OCI-LY1 (cell line): ENCODE data around the gene MLPH.

ENCODE experiments used
- H2AFZ ChIP-seq: fragments of 200-600 bp; sonication (generic), shearing (Covaris generic); 2 replicates; pipeline ENCODE4 v1.6.0; 2014; ENCODE audit warnings: antibody characterized with exemption, mild to moderate bottlenecking, low read length
- H3F3A ChIP-seq: fragments of 200-600 bp; sonication (generic), shearing (Covaris generic); 2 replicates; pipeline ENCODE4 v1.6.0; 2014; ENCODE audit warnings: mild to moderate bottlenecking, antibody characterized with exemption, low read length, moderate library complexity; ENCODE audit not compliant: insufficient read depth
- H3K27ac ChIP-seq: fragments of 200-600 bp; sonication (generic); 2 replicates; pipeline ENCODE4 v1.5.1; 2014; ENCODE audit warnings: low read length, mixed run types, mild to moderate bottlenecking, low read depth; ENCODE audit not compliant: poor library complexity, severe bottlenecking
- H3K27me3 ChIP-seq: fragments of 200-600 bp; sonication (generic); 2 replicates; pipeline ENCODE4 v1.6.0; 2014; ENCODE audit warnings: antibody characterized with exemption, mild to moderate bottlenecking, low read length, moderate library complexity; ENCODE audit not compliant: insufficient read depth
- H3K36me3 ChIP-seq: fragments of 200-600 bp; sonication (generic); 2 replicates; pipeline ENCODE4 v1.6.1; 2014; ENCODE audit warnings: mild to moderate bottlenecking, antibody characterized with exemption, low read length, moderate library complexity, mixed read lengths; ENCODE audit not compliant: insufficient read depth
- H3K4me1 ChIP-seq: fragments of 200-600 bp; sonication (generic); 2 replicates; pipeline ENCODE4 v1.5.1; 2014; ENCODE audit warnings: mild to moderate bottlenecking, low read length, moderate library complexity; ENCODE audit not compliant: insufficient read depth, severe bottlenecking
- H3K4me2 ChIP-seq: fragments of 200-600 bp; sonication (generic), shearing (Covaris generic); 2 replicates; pipeline ENCODE4 v1.6.1; 2014; ENCODE audit warnings: low read length
- H3K4me3 ChIP-seq: fragments of 200-600 bp; sonication (generic); 2 replicates; pipeline ENCODE4 v1.5.1; 2014; ENCODE audit warnings: low read length, low read depth, mild to moderate bottlenecking, mixed read lengths; ENCODE audit not compliant: poor library complexity, severe bottlenecking
- H3K79me2 ChIP-seq: fragments of 200-600 bp; shearing (Covaris generic); 2 replicates; pipeline ENCODE4 v1.6.1; 2016; ENCODE audit warnings: mixed run types, low read length, mixed read lengths; ENCODE audit not compliant: insufficient read depth
- H3K9ac ChIP-seq: fragments of 200-600 bp; sonication (generic), shearing (Covaris generic); 2 replicates; pipeline ENCODE4 v1.6.1; 2014; ENCODE audit warnings: mild to moderate bottlenecking, low read length, mixed read lengths
- H3K9me2 ChIP-seq: fragments of 200-600 bp; sonication (generic), shearing (Covaris generic); 2 replicates; pipeline ENCODE4 v1.6.1; 2014; ENCODE audit warnings: low read depth, mild to moderate bottlenecking, low read length, mixed read lengths
- H3K9me3 ChIP-seq: fragments of 200-600 bp; shearing (Covaris generic); 2 replicates; pipeline ENCODE4 v1.6.1; 2014; ENCODE audit warnings: low read length, mixed read lengths
- H4K20me1 ChIP-seq: fragments of 200-600 bp; sonication (generic), shearing (Covaris generic); 2 replicates; pipeline ENCODE4 v1.6.0; 2016; ENCODE audit warnings: mild to moderate bottlenecking, low read length; ENCODE audit not compliant: insufficient read depth
- EZH2 ChIP-seq: fragments of 200-600 bp; sonication (generic), shearing (Covaris generic); IDR thresholded peaks from 2 replicates; pipeline ENCODE4 v1.8.0; 2017; ENCODE audit warnings: borderline replicate concordance, mixed run types, mild to moderate bottlenecking, antibody characterized with exemption, low read length, moderate library complexity, mixed read lengths
- TF ChIP-seq, protein P1 (sequence below): fragments of 200-600 bp; sonication (generic), shearing (Covaris generic); IDR thresholded peaks from 2 replicates; pipeline ENCODE4 v1.5.1; 2017; ENCODE audit warnings: mild to moderate bottlenecking, antibody characterized with exemption, low read length, moderate library complexity, mixed read lengths

MLPH gene

DNA sequence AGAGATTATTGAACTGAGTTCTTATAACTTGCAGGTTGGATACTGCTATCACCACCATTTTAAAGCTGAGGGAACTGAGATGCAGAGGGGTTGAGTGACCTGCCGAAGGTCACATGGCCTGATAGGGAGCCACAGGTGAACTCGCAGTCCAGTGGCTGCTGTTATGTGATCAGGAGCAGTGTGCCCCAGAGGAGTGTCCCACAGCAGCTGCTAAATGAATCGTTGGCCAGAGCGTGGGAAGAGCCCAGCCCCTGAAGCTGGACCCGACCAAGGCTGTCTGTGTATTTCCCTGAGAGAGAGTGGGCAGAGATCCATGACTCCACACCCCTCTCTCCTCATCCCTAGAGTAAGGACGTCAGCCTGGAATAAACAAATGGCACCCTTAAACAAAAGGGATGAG is 52.6 kb downstream of the MLPH start:
- no peaks in the 10 kb centered on the region for H3K9me2 ChIP-seq
- H3K9ac ChIP-seq: no peak overlapping the region
- no peak overlapping the region for H2AFZ ChIP-seq
- no peaks in the 10 kb centered on the region for H3K79me2 ChIP-seq
- H4K20me1 ChIP-seq: no peaks in the 10 kb centered on the region
- no peak for TF ChIP-seq EZH2
- TF ChIP-seq, protein P1, sequence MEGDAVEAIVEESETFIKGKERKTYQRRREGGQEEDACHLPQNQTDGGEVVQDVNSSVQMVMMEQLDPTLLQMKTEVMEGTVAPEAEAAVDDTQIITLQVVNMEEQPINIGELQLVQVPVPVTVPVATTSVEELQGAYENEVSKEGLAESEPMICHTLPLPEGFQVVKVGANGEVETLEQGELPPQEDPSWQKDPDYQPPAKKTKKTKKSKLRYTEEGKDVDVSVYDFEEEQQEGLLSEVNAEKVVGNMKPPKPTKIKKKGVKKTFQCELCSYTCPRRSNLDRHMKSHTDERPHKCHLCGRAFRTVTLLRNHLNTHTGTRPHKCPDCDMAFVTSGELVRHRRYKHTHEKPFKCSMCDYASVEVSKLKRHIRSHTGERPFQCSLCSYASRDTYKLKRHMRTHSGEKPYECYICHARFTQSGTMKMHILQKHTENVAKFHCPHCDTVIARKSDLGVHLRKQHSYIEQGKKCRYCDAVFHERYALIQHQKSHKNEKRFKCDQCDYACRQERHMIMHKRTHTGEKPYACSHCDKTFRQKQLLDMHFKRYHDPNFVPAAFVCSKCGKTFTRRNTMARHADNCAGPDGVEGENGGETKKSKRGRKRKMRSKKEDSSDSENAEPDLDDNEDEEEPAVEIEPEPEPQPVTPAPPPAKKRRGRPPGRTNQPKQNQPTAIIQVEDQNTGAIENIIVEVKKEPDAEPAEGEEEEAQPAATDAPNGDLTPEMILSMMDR: no peak
- H3K4me1 ChIP-seq: no peaks in the 10 kb centered on the region
- H3K27me3 ChIP-seq: 0 out of 2 replicates have a peak, but pooled peaks cover 7% of the 10 kb centered on the region
- no peaks in the 10 kb centered on the region for H3F3A ChIP-seq
- H3K4me2 ChIP-seq: no peak overlapping the region
- H3K4me3 ChIP-seq: no peak overlapping the region
- no peaks in the 10 kb centered on the region for H3K9me3 ChIP-seq
- no peaks in the 10 kb centered on the region for H3K36me3 ChIP-seq
- no peak overlapping the region for H3K27ac ChIP-seq

DNA sequence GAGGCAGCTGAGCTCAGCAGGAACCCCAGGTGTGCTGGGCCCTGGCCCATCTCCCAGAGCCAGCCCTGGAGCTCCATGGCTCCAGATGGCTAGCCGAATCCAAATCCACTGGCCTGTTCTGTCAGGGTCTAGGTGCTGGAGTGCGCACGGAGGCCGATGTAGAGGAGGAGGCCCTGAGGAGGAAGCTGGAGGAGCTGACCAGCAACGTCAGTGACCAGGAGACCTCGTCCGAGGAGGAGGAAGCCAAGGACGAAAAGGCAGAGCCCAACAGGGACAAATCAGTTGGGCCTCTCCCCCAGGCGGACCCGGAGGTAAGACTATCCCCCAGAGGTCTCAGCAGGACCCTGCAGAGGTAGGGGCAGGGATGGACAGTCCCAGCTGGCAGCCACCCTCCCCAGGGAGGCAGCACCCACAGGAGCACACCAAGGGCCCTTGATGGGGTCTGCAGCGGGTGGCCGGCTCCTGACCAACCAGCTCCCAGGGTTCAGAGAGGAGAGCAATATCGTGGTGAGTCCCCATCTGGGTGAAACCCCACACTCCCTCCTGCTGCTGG is 53.2 kb downstream of the MLPH start:
- no peak for TF ChIP-seq EZH2
- TF ChIP-seq, protein P1: no peak
- no peak overlapping the region for H3K9ac ChIP-seq
- no peaks in the 10 kb centered on the region for H3K9me2 ChIP-seq
- H3K4me1 ChIP-seq: no peaks in the 10 kb centered on the region
- H3F3A ChIP-seq: no peaks in the 10 kb centered on the region
- H3K4me3 ChIP-seq: no peak overlapping the region
- 0 out of 2 replicates have a peak, but pooled peaks cover 7% of the 10 kb centered on the region for H3K27me3 ChIP-seq
- no peaks in the 10 kb centered on the region for H3K79me2 ChIP-seq
- no peaks in the 10 kb centered on the region for H4K20me1 ChIP-seq
- no peak overlapping the region for H3K4me2 ChIP-seq
- no peaks in the 10 kb centered on the region for H3K36me3 ChIP-seq
- H3K27ac ChIP-seq: no peak overlapping the region
- H3K9me3 ChIP-seq: no peaks in the 10 kb centered on the region
- H2AFZ ChIP-seq: no peak overlapping the region

DNA sequence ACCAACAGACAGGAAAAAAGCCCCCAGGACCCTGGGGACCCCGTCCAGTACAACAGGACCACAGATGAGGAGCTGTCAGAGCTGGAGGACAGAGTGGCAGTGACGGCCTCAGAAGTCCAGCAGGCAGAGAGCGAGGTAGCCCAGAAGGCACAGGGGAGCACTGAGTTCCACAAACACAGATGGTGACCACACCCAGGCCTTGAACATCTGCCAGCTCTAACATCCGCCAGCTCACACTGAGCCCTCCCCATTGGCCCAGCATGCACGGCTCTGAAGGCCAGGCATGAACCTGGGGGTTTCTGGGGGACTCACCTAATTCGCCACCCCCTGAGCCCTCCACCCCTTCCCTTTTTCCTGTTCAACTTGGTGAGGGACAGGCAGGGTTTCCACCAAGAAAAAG is 53.8 kb downstream of the MLPH start:
- Histone ChIP-seq H3K4me1 (no peaks in the 10 kb centered on the region), H3K79me2 (no peaks in the 10 kb centered on the region), H2AFZ (no peak overlapping the region), H3K27ac (no peak overlapping the region), H3K36me3 (no peaks in the 10 kb centered on the region), H4K20me1 (no peaks in the 10 kb centered on the region), H3K9me2 (no peaks in the 10 kb centered on the region), H3K27me3 (0 out of 2 replicates have a peak, but pooled peaks cover 7% of the 10 kb centered on the region), H3K9ac (no peak overlapping the region), H3K4me2 (no peak overlapping the region), H3K9me3 (no peaks in the 10 kb centered on the region), H3F3A (no peaks in the 10 kb centered on the region), H3K4me3 (no peak overlapping the region)
- TF ChIP-seq, protein P1: no peak
- no peak for TF ChIP-seq EZH2
